ENCODE measurements around the gene COMMD2.
A peak's percentile ranks its signal among the peaks of the same experiment; 100 is the strongest.

The COMMD2 gene

GRCh38 chr3:149752051-149752787, at the start of gene COMMD2:
Gene COMMD2, minus strand, starts transcription at chr3:149752489. Its CDS starts 45 bp downstream, at chr3:149752444.
- peak; percentile 84 for DNase-seq (ENCODE audit: low read depth)
- peak within 1 kb of the TSS; percentile 96 for H3K4me3 ChIP-seq (ENCODE audit: control insufficient read depth, low read depth, low read length)
- TF ChIP-seq, protein P1, sequence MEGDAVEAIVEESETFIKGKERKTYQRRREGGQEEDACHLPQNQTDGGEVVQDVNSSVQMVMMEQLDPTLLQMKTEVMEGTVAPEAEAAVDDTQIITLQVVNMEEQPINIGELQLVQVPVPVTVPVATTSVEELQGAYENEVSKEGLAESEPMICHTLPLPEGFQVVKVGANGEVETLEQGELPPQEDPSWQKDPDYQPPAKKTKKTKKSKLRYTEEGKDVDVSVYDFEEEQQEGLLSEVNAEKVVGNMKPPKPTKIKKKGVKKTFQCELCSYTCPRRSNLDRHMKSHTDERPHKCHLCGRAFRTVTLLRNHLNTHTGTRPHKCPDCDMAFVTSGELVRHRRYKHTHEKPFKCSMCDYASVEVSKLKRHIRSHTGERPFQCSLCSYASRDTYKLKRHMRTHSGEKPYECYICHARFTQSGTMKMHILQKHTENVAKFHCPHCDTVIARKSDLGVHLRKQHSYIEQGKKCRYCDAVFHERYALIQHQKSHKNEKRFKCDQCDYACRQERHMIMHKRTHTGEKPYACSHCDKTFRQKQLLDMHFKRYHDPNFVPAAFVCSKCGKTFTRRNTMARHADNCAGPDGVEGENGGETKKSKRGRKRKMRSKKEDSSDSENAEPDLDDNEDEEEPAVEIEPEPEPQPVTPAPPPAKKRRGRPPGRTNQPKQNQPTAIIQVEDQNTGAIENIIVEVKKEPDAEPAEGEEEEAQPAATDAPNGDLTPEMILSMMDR (conservative IDR thresholded peaks at IDR 0.05; ENCODE audit: control insufficient read depth, insufficient read depth, low read depth, low read length): peak; percentile 14

GRCh38 chr3:149801639-149802038, 49.4 kb upstream of the COMMD2 start:
- H3K4me3 ChIP-seq (ENCODE audit: control insufficient read depth, low read depth, low read length): no peak overlapping the region
- no peak for DNase-seq (ENCODE audit: low read depth)

DNA sequence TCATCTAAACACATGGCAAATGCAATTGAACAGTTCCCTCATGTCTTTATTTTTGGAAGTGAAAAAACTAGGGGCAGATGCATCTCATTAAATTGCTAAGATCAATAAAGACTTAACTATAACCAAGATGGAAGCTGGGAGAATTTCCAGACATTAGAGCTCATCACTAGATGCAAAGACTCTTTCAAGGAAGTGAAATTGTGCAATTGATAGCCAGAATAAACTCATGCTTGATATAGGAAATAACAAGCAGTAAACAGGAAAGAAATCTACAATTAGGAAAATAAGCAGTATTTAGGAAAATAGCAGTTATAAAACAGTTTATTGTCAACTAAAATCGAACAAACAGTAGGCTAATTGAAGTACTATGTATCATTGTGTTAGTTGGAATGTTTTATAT, 48.9 kb upstream of the COMMD2 start:
- no peak for DNase-seq (ENCODE audit: low read depth)
- H3K4me3 ChIP-seq (ENCODE audit: control insufficient read depth, low read depth, low read length): no peak overlapping the region
- TF ChIP-seq, protein P1 (conservative IDR thresholded peaks at IDR 0.05; ENCODE audit: control insufficient read depth, insufficient read depth, low read depth, low read length): no peak

More at GRCh38 chr3:149801639-149802038, 49.4 kb upstream of the COMMD2 start:
- TF ChIP-seq, protein P1 (conservative IDR thresholded peaks at IDR 0.05; ENCODE audit: control insufficient read depth, insufficient read depth, low read depth, low read length): no peak

GRCh38 chr3:149800693-149801092, 48.4 kb upstream of the COMMD2 start:
- TF ChIP-seq, protein P1 (conservative IDR thresholded peaks at IDR 0.05; ENCODE audit: control insufficient read depth, insufficient read depth, low read depth, low read length): no peak
- no peak for DNase-seq (ENCODE audit: low read depth)
- no peak overlapping the region for H3K4me3 ChIP-seq (ENCODE audit: control insufficient read depth, low read depth, low read length)

DNA sequence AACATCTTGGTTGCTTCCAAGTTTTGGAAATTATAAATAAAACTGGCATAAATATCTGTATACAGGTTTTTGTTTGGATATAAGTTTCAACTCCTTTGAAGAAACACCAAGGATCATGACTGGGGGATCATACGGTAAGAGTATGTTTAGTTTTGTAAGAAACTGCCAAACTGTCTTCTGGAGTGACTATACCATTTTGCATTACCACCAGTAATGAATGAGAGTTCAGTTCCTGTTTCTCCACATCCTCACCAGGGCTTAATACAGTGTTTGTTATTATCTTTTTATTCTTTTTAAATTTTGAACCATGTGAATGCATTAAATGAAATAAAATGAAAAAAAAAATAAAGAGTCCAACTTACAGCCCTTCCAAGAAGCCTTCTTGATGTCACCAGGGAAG, 43.7 kb upstream of the COMMD2 start:
- DNase-seq (ENCODE audit: low read depth): no peak
- no peak overlapping the region for H3K4me3 ChIP-seq (ENCODE audit: control insufficient read depth, low read depth, low read length)
- TF ChIP-seq, protein P1 (conservative IDR thresholded peaks at IDR 0.05; ENCODE audit: control insufficient read depth, insufficient read depth, low read depth, low read length): no peak

- no peak within 1 kb of the TSS for H3K4me3 ChIP-seq (ENCODE audit: control insufficient read depth, low read depth, low read length)
- no peak for DNase-seq (ENCODE audit: low read depth)
- TF ChIP-seq, protein P1 (conservative IDR thresholded peaks at IDR 0.05; ENCODE audit: control insufficient read depth, insufficient read depth, low read depth, low read length): no peak
These were observed 40.4 kb upstream of the COMMD2 start, which contains the start of gene ANKUB1 for GRCh38 chr3:149792452-149793270. Gene ANKUB1, minus strand, starts transcription at chr3:149792554. Its CDS starts 188 bp downstream, at chr3:149792366.
